Activated gamma-delta T cell treated with anti-CD3 and anti-CD28 coated beads, Interleukin-2, amount 50 U/mL, for 16 hours (primary cell): ENCODE measurements around the gene TLCD1.
A peak's percentile ranks its signal among the peaks of the same experiment; 100 is the strongest.

Experiments used
- DNase-seq: peaks from one replicate; pipeline ENCODE4 v3.0.0-alpha.2; 2020; ENCODE audit warnings: low read depth

Gene TLCD1

GRCh38 chr17:28726226-28726626 is at the start of gene TLCD1:
TLCD1 (minus strand) TSS chr17:28726233; CDS start chr17:28726097, 136 bp downstream.
- DNase-seq, result peak; percentile 48

GRCh38 chr17:28774206-28774605 is 48.2 kb upstream of the TLCD1 start:
- no peak for DNase-seq

- DNase-seq, result no peak
Measured at GRCh38 chr17:28773736-28774135, 47.7 kb upstream of the TLCD1 start.

- no peak for DNase-seq
Measured at GRCh38 chr17:28765038-28765437, 39.0 kb upstream of the TLCD1 start.

DNA sequence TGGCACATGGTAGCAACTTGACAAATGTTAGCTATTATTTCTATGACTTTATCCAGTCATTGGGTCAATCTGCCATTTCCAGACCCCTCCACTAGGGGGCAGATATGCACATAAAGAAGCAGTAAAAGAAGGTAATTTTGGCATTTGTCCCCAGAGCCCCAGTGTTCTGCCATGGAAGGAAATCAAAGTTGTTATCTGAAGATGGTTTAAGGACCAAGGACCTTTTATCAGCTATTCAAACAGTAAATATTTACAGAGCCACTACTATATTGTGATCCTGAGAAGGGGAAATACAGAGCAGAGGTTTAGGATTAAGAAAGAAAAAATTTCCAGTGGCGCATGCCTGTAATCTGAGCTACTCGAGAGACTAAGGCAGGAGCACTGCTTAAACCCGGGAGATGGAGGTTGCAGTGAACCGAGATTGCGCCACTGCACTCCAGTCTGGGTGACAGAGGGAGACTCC is 37.8 kb upstream of the TLCD1 start:
- peak; percentile 77 for DNase-seq

DNA sequence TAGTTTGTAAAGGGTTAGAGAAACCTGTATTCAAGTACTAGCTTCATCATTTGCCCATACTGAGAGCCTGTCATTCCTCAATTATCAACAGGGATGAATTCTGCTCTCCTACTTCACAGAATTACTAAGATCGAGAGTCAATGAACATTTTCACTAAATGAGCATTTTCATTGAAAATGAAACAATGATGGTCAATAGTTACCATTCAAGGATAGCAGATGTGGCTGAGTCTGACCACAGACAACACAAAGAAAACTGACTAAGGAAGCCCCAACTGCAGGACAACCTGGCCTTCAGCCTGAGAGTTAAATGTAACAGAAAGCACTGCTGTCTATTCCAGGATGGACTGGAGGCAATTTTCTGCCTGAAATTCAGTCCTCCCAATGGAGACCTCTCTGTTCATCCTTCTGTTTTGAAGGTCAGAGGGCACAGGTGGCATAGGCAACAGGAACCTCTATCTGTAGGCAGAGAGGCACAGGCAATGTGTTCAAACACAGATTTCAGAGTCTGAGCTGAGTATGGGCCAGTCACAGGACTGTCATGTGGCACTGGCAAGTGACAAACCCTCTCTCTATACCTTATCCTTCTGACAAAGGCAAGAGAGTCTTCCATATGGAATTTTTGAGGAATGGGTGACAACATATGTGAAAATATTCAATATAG is 37.2 kb upstream of the TLCD1 start:
- DNase-seq, result no peak

GRCh38 chr17:28760601-28761562 is 34.8 kb upstream of the TLCD1 start:
- DNase-seq, result no peak

DNA sequence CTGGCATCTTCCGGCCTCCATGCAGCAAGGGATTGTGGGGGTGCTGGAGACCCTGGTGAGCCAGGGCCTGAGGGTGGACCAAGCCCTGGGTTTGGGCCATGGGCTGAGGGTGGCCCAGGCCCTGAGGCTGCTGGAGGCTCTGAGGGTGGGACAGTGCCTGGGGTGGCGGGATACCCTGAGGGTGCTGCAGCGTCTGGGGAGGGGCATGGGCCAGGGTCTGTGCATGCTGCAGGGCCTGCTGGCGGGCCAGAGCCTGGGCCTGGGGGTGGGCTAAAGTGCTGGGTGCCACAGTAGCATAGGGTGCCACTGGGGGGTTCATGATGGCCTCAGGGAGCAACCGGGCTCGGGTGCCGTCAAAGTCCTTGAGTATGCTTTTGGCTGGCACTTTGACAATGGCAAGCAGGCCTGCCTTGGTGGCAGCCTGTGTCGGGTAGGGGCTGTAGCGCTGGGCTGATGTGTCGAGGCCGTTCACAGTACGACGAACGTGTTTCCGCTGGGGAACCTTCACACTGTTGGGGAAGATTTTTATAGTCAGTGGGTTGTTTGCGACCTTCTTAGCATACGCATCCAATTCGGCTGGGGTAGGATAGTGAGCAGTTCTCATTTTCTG is 33.3 kb upstream of the TLCD1 start:
- no peak for DNase-seq

GRCh38 chr17:28758411-28759121 is 32.5 kb upstream of the TLCD1 start:
- DNase-seq, result no peak

- no peak for DNase-seq
Measured at GRCh38 chr17:28756049-28756804, 30.2 kb upstream of the TLCD1 start.

- no peak for DNase-seq
Measured at GRCh38 chr17:28755486-28755885, 29.5 kb upstream of the TLCD1 start.

- no peak for DNase-seq
Measured at GRCh38 chr17:28751600-28752366, 25.8 kb upstream of the TLCD1 start.

DNA sequence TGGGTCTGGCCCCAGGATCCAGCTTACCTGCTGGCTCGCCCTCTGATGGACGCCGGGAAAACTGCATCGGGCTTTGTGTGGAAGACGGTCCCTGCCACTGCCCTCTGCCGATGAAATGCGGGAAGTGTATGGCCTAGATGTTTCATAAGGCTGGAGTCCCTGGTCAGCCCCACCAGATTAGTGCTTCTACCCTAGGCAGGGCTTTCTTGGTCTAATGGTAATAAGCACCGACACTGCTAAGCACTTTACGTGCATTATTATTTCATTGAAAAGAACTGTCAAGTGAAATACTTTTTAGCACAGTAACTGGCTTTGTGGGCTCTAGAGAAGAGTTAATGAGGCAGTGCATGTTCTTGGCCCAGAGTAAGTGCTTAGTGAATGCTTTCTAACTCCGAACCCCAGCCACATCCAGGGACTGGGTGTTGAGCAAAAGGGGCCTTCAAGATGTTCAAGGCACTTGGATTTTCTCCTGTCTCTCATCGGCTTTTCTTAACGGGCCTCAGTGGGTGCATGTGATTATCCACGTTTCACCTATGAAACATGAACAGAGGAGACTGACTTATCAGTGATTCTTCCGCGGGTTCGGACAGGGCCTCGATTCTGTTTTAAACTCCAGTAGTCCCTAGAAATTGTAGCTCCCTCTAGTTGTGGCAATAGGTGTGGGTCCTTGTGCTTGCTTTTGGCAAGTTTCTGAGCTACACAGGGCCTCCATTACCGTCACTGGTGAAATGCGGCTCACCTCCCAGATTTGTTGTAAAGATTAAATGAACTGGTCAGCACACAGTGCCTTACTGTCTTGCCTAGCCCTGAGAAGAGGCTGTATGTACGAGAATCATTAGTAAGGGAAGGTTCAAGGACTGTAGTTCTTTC is 24.4 kb upstream of the TLCD1 start:
- peak; percentile 84 for DNase-seq

- no peak for DNase-seq
Measured at GRCh38 chr17:28749516-28750177, 23.6 kb upstream of the TLCD1 start.

- no peak for DNase-seq
Measured at GRCh38 chr17:28748852-28749515, 23.0 kb upstream of the TLCD1 start.

GRCh38 chr17:28747801-28748750 is 22.0 kb upstream of the TLCD1 start:
- no peak for DNase-seq

- DNase-seq, result no peak
Measured at GRCh38 chr17:28747051-28747691, 21.1 kb upstream of the TLCD1 start.
